Cardiac fibroblast (primary cell): Measurements from ENCODE around the gene USP38.
"Not testable (repeated sequence)": the region's sequence is repeated elsewhere in the genome, so short reads cannot be mapped to it uniquely, and the experiment has no call there.

ENCODE experiments used
- DNase-seq, 2 donors: peaks; one replicate each; pipeline versions ENCODE4 v3.0.0 to v3.0.0-alpha.2; 2010; ENCODE audit warnings: low read depth in 2 of 2
- H3K4me3 ChIP-seq, 2 donors: replicated peaks in 1 of 2; 1 replicate in 1 of 2; 2 replicates in 1 of 2; pipeline ENCODE4 v1.5.1; 2011; ENCODE audit warnings: low read depth in 2 of 2, low read length in 2 of 2, mild to moderate bottlenecking in 2 of 2, moderate library complexity in 1 of 2
- CTCF ChIP-seq: IDR thresholded peaks from one replicate; pipeline ENCODE4 v1.5.1; 2011; ENCODE audit warnings: low read depth, mild to moderate bottlenecking, low read length, inconsistent platforms

The USP38 gene

GRCh38 chr4:143234153-143234552 lies 49.4 kb downstream of the USP38 start:
- no peak overlapping the region for H3K4me3 ChIP-seq
- TF ChIP-seq CTCF: no peak
- no peak for DNase-seq

- H3K4me3 ChIP-seq, DNase-seq: not testable (repeated sequence)
These were observed 52.5 kb downstream of the USP38 start for GRCh38 chr4:143237195-143237594.

GRCh38 chr4:143240939-143241679 lies 56.4 kb downstream of the USP38 start:
- H3K4me3 ChIP-seq: no peak overlapping the region
- DNase-seq: no peak
- no peak for TF ChIP-seq CTCF

- no peak for TF ChIP-seq CTCF
- H3K4me3 ChIP-seq: no peak overlapping the region
- DNase-seq: peak; percentile 19 to 49
These were observed 57.2 kb downstream of the USP38 start for GRCh38 chr4:143241892-143242291.

GRCh38 chr4:143243041-143243440 lies 58.3 kb downstream of the USP38 start:
- H3K4me3 ChIP-seq: no peak overlapping the region
- DNase-seq: no peak
- TF ChIP-seq CTCF: no peak

GRCh38 chr4:143246977-143247376 lies 62.3 kb downstream of the USP38 start:
- TF ChIP-seq CTCF: no peak
- no peak overlapping the region for H3K4me3 ChIP-seq
- DNase-seq: no peak

GRCh38 chr4:143247866-143248265 lies 63.1 kb downstream of the USP38 start:
- no peak for TF ChIP-seq CTCF
- DNase-seq: no peak
- H3K4me3 ChIP-seq: no peak overlapping the region
